Dermis microvascular lymphatic vessel endothelial cell (primary cell): ENCODE data around the gene EVI5L. TPM values are rescaled to one million over a fixed set of nuclear protein-coding genes. Genes with fewer than 3 reads are reported as not detected.

Source experiments
- DNase-seq, 2 donors: peaks; one replicate each; pipeline versions ENCODE4 v3.0.0 to v3.0.0-alpha.2; 2010; ENCODE audit warnings: low read depth in 2 of 2
- total RNA-seq: library from RNA; depleted of rRNA; stranded (reverse); fragments of >200 nt; gene quantifications from 2 replicates; pipeline ENCODE4 v1.2.1, GENCODE V29; 2014

Gene EVI5L
- total RNA-seq, 1 donor from 2014 or later = 6.2 TPM

DNA sequence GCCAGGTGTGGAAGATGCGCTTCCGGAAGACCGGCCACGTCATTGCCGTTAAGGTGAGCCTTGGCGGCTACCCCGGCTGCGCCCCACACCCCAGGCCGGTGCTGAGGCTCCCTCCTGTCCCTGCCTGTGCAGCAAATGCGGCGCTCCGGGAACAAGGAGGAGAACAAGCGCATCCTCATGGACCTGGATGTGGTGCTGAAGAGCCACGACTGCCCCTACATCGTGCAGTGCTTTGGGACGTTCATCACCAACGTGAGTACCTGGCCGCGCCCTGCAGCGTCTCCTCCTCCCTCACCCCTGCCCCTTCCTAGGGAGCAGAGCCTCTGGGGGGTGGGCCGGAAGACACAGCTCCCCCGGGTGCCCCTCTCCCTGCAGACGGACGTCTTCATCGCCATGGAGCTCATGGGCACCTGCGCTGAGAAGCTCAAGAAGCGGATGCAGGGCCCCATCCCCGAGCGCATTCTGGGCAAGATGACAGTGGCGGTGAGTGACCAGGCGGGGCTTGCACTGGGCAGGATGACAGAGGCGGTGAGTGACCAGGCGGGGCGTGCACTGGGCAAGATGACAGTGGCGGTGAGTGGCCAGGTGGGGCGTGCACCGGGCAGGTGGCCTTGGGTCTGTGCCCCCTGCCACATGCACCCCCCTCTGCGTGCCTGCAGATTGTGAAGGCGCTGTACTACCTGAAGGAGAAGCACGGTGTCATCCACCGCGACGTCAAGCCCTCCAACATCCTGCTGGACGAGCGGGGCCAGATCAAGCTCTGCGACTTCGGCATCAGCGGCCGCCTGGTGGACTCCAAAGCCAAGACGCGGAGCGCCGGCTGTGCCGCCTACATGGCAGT is 80.5 kb downstream of the EVI5L start:
- no peak for DNase-seq

DNA sequence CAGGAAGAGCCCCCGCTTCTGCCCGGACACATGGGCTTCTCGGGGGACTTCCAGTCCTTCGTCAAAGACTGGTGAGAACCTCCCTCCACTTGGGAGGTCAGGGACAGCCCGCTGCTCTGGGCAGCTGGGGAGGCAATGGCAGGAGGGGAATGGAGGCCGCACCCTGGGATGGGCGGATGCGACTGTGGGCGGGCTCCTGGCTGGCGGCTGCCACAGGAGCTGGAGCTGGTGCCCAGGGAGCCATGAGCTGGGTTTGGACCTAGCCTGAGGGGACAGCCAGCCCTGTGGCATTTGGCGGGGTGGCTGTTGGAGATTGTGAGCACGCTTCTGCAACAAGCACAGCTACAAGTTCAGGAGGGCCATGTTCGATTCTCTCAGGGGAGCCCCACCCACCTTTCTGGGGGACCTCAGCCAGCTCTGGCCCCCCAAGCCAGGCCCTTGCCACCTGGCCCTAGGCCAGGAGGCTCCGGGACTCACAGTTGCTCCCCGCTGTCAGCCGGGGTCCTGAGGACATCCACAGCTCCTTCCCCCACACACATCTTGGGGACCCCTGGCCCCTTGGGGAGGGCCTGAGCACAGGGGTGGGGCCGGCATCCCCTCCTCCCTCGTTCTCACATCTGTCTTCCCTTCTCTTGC is 81.6 kb downstream of the EVI5L start:
- DNase-seq = no peak

DNA sequence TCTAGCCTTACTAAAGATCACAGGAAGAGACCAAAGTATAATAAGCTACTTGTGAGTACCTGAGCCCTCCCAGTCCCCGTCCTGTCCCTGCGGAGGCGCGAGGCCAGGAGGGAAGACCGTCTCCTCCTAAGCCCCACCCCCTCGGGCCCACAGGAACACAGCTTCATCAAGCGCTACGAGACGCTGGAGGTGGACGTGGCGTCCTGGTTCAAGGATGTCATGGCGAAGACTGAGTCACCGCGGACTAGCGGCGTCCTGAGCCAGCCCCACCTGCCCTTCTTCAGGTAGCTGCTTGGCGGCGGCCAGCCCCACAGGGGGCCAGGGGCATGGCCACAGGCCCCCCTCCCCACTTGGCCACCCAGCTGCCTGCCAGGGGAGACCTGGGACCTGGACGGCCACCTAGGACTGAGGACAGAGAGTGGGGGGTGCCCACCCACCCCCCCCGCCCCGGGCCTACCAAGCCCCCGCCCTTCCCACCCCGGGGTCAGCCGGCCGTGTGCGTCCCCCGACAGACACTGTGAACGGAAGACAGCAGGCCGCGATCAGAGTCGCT is 82.2 kb downstream of the EVI5L start:
- no peak for DNase-seq

- DNase-seq = no peak
Observed at GRCh38 chr19:7912697-7913564, 82.9 kb downstream of the EVI5L start.

GRCh38 chr19:7913652-7914051 is 83.6 kb downstream of the EVI5L start:
- DNase-seq = no peak

- no peak for DNase-seq
Observed at GRCh38 chr19:7914099-7914498, 84.1 kb downstream of the EVI5L start.

Other genes with a start within 250 kb of the EVI5L start
- under 0.01 TPM in 1 of 2 replicates, not detected in the other for gene CAMSAP3, start 234.4 kb upstream of the EVI5L start, total RNA-seq
- 19.4 and 26.0 TPM in 2 replicates for gene XAB2, start 200.7 kb upstream of the EVI5L start, total RNA-seq
- gene PET100, start 200.4 kb upstream of the EVI5L start, total RNA-seq = 17.7 and 28.5 TPM in 2 replicates
- gene PCP2, start 196.5 kb upstream of the EVI5L start, total RNA-seq = not detected in 2 replicates
- 22.3 and 34.8 TPM in 2 replicates for gene STXBP2, start 193.1 kb upstream of the EVI5L start, total RNA-seq
- not detected in 2 replicates for gene RETN, start 161.2 kb upstream of the EVI5L start, total RNA-seq
- not detected in 2 replicates for gene MCEMP1, start 153.1 kb upstream of the EVI5L start, total RNA-seq
- 93.8 and 106 TPM in 2 replicates for gene TRAPPC5, start 149.4 kb upstream of the EVI5L start, total RNA-seq
- gene FCER2, start 128.1 kb upstream of the EVI5L start, total RNA-seq = not detected in 2 replicates
- under 0.01 TPM in 1 of 2 replicates, not detected in the other for gene CLEC4G, start 98.1 kb upstream of the EVI5L start, total RNA-seq
- gene CD209, start 82.7 kb upstream of the EVI5L start, total RNA-seq = under 0.01 TPM in 2 replicates
- 41.8 and 143 TPM in 2 replicates for gene CLEC4M, start 67.0 kb upstream of the EVI5L start, total RNA-seq
- not detected in 2 replicates for gene PRR36, start 44.2 kb downstream of the EVI5L start, total RNA-seq
- 0.77 and 1.1 TPM in 2 replicates for gene LRRC8E, start 58.3 kb downstream of the EVI5L start, total RNA-seq
- 6.9 and 11.4 TPM in 2 replicates for gene MAP2K7, start 73.7 kb downstream of the EVI5L start, total RNA-seq
- gene TGFBR3L, start 84.6 kb downstream of the EVI5L start, total RNA-seq = 0.25 and 0.26 TPM in 2 replicates
- 5.1 and 5.8 TPM in 2 replicates for gene SNAPC2, start 90.1 kb downstream of the EVI5L start, total RNA-seq
- gene CTXN1, start 95.9 kb downstream of the EVI5L start, total RNA-seq = 1.5 and 2.9 TPM in 2 replicates
- gene TIMM44, start 113.4 kb downstream of the EVI5L start, total RNA-seq = 26.2 and 30.2 TPM in 2 replicates
- gene ELAVL1, start 175.4 kb downstream of the EVI5L start, total RNA-seq = 19.0 and 40.5 TPM in 2 replicates
- gene CCL25, start 222.5 kb downstream of the EVI5L start, total RNA-seq = not detected in 2 replicates